Calu3 (cell line): ENCODE measurements around the gene SMIM5. TPM values are rescaled to one million over a fixed set of nuclear protein-coding genes. Genes with fewer than 3 reads are reported as not detected.
A peak's percentile ranks its signal among the peaks of the same experiment; 100 is the strongest.

Experiments
- BruUV-seq: library from RNA; stranded (reverse); fragments of 400-500 nt; replicated peaks from 2 replicates; lab custom pipeline; 2021; lab: Mats Ljungman, UMichigan
- CTCF ChIA-PET: fragments of 300-600 bp; sonication (Branson Sonifier 250); formaldehyde crosslinking; loops from one replicate; lab custom pipeline; 2022; ENCODE audit warnings: antibody characterized with exemption; lab: Charles Lee
- DNase-seq: peaks from one replicate; pipeline ENCODE4 v3.0.0; 2022
- H3K27ac Mint-ChIP-seq: one replicate; pipeline ENCODE4 v1.8.0; 2022; ENCODE audit warnings: mixed read lengths; ENCODE audit not compliant: unreplicated experiment
- H3K27me3 Mint-ChIP-seq: one replicate; pipeline ENCODE4 v1.8.0; 2022; ENCODE audit warnings: mixed read lengths; ENCODE audit not compliant: unreplicated experiment
- H3K36me3 Mint-ChIP-seq: one replicate; pipeline ENCODE4 v1.8.0; 2022; ENCODE audit warnings: mild to moderate bottlenecking, moderate library complexity, mixed read lengths; ENCODE audit not compliant: insufficient read depth, unreplicated experiment
- H3K4me1 Mint-ChIP-seq: one replicate; pipeline ENCODE4 v1.8.0; 2022; ENCODE audit warnings: mild to moderate bottlenecking, low read depth, mixed read lengths; ENCODE audit not compliant: unreplicated experiment
- H3K4me3 Mint-ChIP-seq: one replicate; pipeline ENCODE4 v1.8.0; 2022; ENCODE audit warnings: mild to moderate bottlenecking, low read depth, moderate library complexity, mixed read lengths; ENCODE audit not compliant: unreplicated experiment
- H3K9me3 Mint-ChIP-seq: one replicate; pipeline ENCODE4 v1.8.0; 2022; ENCODE audit warnings: low read depth, mixed read lengths; ENCODE audit not compliant: unreplicated experiment
- CTCF ChIP-seq: fragments of 200-600 bp; IDR thresholded peaks from one replicate; pipeline ENCODE4 v1.8.0; 2022; ENCODE audit warnings: antibody characterized with exemption; ENCODE audit not compliant: unreplicated experiment
- intact Hi-C: fragments of 100-400 bp; cut with micrococcal nuclease; formaldehyde crosslinking; loops from one replicate; pipeline ENCODE4 v1.10.0; 2022; ENCODE audit not compliant: unreplicated experiment
- total RNA-seq: library from RNA; stranded (reverse); gene quantifications from 2 replicates; pipeline ENCODE4 v1.2.3, GENCODE V29; 2022

SMIM5 gene
- total RNA-seq, 1 experiment from 2014 or later: 1.9 TPM

DNA sequence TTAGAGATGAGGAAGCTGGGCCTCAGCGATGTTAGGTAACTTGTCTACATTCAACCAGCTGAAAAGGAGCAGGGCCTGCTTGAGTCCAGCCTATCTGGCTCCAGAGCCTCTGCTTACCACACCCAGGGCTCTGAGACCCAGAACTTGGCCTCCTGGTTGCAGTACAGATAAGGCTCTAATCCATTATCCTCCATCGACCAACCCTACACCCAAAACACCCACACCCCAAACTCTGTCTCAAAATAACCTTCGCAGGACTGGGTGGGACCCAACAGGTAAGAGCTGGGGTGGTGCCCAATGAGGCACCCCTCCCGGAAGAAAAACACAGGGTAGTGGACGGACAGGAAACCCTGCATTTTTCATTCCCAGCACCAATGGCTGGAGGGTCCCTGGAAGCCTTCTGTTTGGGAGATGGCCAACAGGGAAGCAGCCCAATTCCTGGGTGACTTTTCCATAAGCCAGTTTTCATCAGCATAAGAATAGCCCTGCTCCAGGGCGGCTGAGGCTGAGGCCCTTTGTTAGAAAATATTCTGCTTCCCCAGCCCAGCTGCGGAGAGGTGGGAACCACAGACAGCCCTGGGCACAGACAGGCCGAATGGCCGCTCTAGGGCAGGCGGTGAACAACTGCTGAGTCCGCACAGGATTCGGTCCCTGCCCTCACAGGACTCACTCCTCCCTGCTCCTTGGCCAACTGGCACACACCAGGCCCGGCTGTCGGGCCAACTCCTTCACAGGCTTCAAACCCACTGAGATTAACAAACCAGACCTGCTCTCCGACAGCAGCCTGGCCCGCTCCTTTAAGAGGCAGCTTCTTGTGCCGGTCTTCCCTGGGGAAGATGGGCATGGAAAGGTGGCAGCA, 9.8 kb downstream of the SMIM5 start:
- Mint-ChIP-seq H3K4me1 (peaks cover 63% of the 10 kb centered on the region), H3K9me3 (no peaks in the 10 kb centered on the region), H3K4me3 (peak overlapping the region; percentile 30), H3K36me3 (peaks cover 60% of the 10 kb centered on the region), H3K27ac (peak overlapping the region; percentile 75), H3K27me3 (no peaks in the 10 kb centered on the region)
- CTCF ChIA-PET: interaction anchor here (0.6 to 3.3 kb wide), 6 partner anchors 10 to 249 kb away, joined by 3 to 22 read pairs (median 4); partner anchors contain the start of gene SMIM5
- BruUV-seq: no TSS peak
- DNase-seq: peak; percentile 54
- intact Hi-C loops: no loop called here
- no peak for TF ChIP-seq CTCF

DNA sequence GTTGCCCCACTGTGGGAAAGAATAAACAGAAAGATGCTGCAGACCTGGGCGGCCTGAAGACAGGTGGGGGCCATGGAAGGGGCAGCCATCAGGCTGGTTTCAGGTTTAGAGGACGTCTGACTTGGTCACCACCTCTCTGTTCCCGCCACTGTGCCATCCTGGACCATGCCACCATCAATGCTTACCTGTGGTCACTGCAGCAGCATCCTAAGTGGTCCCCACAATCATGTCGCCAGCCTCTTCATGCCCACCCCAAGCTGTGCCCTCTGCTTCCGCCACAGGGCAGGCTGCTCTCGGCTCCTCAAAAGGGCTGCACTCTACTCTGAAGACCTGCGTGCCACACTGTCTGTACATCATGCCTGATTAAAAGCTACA, 10.4 kb downstream of the SMIM5 start:
- no peak for TF ChIP-seq CTCF
- Mint-ChIP-seq H3K9me3 (no peaks in the 10 kb centered on the region), H3K4me1 (peaks cover 61% of the 10 kb centered on the region), H3K4me3 (no peak overlapping the region), H3K27me3 (no peaks in the 10 kb centered on the region), H3K36me3 (peaks cover 57% of the 10 kb centered on the region), H3K27ac (peak overlapping the region; percentile 75)
- intact Hi-C loops: no loop called here
- no peak for DNase-seq
- BruUV-seq: no TSS peak
- CTCF ChIA-PET: interaction anchor here (3.3 kb wide), 1 partner anchor 10 kb away, joined by 22 read pairs; the partner anchor contains the start of gene SMIM5

DNA sequence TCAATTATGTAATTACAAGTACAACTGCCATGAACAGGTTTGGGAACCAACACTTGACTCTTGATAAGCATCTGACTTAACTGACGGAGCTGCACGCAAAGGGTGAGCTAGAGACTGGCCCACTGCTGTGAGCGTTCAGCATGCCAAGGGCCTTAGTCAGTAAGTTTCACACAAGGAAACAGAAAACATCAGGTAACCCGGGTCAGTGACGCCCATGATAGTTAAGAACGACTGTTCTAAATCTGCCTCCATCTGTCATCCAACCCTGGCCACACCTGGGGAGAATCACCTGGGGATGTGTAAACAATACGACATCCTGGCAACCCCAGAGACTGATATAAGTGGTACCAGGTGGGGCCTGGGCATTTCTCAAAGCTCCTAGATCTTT, 12.3 kb downstream of the SMIM5 start:
- Mint-ChIP-seq H3K27ac (peak overlapping the region; percentile 96), H3K27me3 (no peaks in the 10 kb centered on the region), H3K4me1 (peaks cover 43% of the 10 kb centered on the region), H3K4me3 (peak overlapping the region; percentile 43), H3K9me3 (no peaks in the 10 kb centered on the region), H3K36me3 (peaks cover 58% of the 10 kb centered on the region)
- intact Hi-C loops: no loop called here
- CTCF ChIA-PET: interaction anchor here (0.5 to 2.9 kb wide), 11 partner anchors 8 to 374 kb away, joined by 3 to 57 read pairs (median 5); partner anchors contain the start of genes MIF4GD and SMIM5
- peak; percentile 91 for DNase-seq
- BruUV-seq: no TSS peak
- TF ChIP-seq CTCF: no peak

- Mint-ChIP-seq H3K4me1 (peaks cover 42% of the 10 kb centered on the region), H3K27me3 (no peaks in the 10 kb centered on the region), H3K4me3 (peak overlapping the region; percentile 43), H3K9me3 (no peaks in the 10 kb centered on the region), H3K36me3 (peaks cover 64% of the 10 kb centered on the region), H3K27ac (peak overlapping the region; percentile 96)
- CTCF ChIA-PET: interaction anchor here (0.5 to 2.9 kb wide), 12 partner anchors 9 to 375 kb away, joined by 3 to 57 read pairs (median 5); partner anchors contain the start of genes MIF4GD and SMIM5
- BruUV-seq: no TSS peak
- intact Hi-C loops: no loop called here
- no peak for TF ChIP-seq CTCF
- peak; percentile 96 for DNase-seq
Observed at GRCh38 chr17:75645889-75646637, 12.8 kb downstream of the SMIM5 start.
